COLO668 (cell line): ENCODE results near the gene MEF2D.

Source experiments
- DNase-seq: peaks from one replicate; lab custom pipeline; 2025; ENCODE audit not compliant: unreplicated experiment; lab: John Stamatoyannopoulos, UW

MEF2D gene

DNA sequence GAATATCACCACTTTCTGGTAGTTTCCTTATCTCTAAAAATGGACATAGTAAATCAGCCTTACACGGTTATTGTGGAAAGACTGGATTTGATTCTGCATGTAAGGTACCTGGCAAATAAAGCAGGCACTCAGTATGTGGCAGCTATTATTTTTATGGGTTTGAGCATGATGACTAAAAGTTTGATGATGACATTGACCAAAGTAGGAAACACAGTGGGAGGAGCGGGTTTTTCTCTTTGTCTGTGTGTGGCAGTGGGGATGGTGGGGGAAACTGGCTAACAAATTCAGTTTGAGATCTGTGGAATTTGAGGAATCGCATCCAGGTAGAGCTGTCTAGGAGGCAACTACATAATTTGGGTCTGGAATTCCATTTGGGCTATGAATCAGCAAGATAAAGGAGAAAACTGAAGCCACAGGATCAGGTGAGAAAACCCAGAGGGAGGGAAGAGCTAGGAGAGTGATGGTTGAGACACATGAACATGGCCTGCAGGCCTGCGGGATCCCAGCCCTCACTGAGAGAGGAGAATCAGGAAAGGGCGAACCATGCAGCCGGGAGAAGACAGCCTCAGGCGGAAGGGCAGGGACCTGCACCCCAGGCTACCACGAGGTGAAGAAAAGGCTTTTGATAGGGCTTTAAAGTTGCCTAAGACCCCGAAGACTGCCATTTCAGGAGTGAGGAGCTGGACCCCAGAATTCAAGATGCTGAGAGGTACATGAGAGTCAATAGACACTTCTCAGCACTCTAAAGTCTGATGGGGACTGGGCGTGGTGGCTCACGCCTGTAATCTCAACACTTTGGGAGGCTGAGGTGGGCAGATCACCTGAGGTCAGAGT lies 52.2 kb downstream of the MEF2D start:
- DNase-seq: no peak

DNA sequence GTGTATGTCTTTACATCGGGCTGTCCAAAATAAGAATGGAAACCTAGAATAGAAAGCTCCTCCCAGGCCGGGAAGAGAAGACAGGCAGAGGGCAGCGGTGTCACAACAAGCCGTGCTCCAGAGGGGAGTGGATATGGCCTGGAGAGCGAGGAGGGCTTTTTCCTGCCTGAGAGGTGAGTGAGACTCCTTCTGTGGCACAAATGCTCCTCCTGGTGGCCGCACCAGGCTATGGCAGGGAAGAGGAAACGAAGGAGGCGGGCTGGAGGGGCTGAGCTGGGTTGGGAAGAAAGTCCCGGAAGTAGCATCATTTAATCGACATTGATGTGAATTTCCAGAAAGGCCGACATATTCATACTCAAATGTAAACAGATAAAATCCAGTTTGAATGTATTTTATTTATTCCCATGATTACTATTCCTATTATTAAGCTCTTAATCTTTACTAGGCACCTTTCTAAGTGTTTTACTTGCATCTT lies 54.7 kb downstream of the MEF2D start:
- DNase-seq: peak; percentile 87

DNA sequence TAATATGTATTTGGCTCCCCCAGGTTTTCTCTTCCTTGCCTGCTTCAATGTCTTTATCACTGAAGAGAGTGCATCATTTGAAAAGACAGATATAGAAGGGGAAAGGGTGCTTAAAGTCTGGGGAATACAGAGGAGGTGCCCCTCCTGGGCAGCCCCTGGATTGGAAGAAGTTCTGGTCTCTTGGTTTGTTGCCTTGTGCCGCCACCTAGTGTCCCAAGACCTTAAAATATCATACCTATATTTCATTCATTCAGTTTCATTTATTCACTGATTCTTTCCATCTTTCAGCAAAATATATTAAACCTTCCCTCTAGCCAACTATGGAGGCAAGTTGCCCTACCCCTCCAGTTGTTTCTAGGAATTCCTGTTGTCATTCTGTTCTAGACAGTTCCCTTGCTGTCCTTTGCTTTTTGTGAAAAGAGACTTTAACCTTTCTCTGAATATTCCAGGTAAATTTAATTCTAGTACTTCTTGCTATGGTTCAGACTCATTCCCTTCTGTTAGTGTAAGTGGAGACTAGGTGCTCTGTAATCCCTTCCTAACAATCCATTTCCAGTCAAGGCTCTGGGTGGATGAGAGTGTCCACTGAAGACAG lies 56.1 kb downstream of the MEF2D start:
- DNase-seq: peak; percentile 35

DNA sequence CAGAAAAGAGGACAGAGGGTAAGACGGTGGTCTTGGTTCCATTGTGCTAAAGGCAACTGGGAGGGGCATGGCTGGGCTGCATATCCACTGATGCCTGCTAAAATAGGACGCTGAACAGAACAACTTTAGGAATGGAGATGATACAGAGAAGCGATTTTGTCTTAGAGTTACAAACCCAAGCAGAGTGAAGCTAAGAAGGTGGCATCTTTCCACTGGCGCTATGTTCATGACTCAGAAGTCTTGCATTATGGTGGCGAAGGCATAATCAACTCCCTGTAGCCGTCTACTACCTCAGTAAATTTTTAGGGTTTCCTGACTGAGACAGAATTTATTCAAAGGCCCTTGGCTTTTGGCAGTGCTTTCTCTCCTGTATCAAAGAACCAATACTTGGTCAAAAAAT lies 57.3 kb downstream of the MEF2D start:
- no peak for DNase-seq

DNA sequence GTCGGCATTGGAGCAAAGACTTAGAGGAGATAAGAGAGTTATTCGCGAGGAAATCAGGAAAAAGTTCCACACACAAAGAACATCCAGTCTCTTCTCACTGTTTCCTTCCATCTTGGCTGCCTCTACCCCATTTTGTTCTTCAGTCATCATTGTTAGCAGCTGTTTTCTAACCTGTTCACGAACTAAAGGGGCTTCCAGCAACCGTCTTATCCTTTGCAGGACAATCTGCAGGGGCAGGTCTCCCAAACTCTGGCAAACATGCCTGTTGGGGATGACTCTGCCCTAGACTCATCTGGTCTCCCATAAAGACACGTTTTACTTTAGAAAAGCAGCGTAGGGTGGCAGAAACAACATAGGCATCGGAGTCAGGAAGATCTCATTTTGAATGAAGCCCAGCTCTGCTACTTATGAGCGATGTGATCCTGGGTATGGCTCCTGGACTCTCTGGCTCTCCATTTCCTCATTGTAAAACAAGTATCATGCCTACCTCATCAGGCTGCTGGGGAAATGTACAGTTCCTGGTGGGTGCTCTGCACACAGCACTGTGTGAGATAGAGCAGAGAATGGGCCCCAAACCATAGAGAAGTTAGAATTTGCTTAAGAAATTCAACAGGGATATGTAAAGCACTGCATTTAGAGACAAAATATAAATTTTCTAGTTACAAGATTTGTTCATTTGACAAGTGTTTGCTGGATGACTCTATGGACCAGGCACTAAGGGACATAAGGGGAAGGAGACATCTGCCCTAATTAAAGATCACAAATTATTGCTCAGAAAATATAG lies 59.7 kb downstream of the MEF2D start:
- no peak for DNase-seq

DNA sequence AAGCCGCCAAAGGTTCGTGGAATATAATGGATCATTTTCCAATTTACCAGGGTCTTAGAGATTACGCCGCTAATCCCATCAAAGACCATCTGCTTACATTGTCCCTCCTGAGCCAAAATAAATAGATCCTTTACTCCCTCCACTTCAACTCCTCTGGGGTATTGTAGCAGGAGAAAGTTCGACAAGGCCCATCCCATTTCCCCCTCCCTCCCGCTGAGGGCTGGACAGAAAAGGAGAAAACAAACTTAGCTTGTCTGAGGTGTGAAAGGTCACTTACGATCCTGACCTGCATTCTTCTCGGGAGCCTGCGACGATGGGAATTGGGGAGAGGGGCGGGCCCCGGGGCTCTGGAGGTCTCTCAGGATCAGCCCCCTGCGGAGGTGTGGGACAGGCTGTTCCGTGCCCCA lies 60.8 kb downstream of the MEF2D start:
- DNase-seq: no peak

DNA sequence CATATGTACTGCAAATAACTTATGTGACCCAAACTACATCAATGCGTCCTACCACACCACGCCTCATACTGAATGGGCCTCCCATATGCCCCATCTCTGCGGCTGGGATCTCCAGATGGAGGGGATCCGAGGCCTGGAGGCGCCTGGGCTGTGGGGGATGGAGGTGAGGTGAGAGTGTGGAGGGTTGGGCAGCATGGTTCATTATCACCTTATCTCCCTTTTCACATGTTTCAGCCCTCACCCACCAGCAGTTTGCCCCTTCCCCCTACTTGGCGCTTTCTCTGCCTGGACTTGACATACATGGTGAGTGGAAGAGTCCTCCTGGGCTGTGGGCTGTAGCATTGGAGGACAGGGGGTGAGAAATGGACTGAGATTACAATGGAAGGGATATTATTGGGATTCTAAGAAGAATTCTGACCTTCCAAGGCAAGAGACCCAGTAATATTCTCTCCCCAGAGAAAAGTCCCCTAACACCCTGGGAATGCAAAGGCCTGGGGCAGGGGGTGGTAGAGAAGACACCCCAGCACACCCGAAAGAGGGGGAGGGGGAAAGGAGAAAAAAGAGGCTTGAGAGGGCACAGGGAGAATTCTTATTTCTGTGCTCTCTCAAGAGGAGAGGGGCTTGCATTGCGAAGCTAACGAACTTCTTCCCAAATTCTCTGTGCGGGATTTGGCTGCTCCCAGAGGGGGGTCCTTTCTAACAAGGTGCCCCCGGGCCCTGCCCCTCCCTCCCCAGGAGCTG lies 61.4 kb downstream of the MEF2D start:
- no peak for DNase-seq

DNA sequence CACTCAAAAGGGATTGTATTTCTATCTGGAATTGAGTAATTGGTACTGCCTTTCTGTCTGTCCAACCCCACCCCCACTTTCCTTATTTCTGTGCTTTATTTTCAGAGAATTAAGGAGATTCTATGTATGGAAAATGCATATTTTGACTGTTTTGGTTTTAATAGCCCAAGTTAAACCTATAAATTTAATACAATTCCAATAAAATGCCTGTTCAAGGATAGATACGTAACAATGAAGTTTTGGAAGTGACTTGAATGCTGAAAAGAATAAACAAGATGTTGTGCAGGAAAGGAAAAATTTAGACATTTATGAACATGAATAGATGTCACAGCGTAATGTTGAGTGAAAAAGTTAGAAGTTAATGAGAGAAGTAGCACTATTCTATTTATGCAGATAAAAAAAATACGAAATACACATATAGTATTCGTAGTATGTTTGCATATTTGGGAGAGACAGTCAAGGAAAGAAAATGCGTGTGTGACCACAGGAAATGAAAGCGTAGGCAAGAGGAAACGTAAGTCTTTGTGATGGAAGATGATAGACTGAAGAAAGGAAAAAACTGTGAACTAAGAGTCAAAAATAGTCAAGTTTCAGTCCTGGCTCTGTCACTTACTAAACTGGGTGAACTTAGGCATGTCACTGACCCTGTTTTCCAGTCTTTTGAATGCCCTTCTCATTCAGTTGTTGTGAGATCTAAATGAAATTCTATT lies 62.1 kb downstream of the MEF2D start:
- no peak for DNase-seq

DNA sequence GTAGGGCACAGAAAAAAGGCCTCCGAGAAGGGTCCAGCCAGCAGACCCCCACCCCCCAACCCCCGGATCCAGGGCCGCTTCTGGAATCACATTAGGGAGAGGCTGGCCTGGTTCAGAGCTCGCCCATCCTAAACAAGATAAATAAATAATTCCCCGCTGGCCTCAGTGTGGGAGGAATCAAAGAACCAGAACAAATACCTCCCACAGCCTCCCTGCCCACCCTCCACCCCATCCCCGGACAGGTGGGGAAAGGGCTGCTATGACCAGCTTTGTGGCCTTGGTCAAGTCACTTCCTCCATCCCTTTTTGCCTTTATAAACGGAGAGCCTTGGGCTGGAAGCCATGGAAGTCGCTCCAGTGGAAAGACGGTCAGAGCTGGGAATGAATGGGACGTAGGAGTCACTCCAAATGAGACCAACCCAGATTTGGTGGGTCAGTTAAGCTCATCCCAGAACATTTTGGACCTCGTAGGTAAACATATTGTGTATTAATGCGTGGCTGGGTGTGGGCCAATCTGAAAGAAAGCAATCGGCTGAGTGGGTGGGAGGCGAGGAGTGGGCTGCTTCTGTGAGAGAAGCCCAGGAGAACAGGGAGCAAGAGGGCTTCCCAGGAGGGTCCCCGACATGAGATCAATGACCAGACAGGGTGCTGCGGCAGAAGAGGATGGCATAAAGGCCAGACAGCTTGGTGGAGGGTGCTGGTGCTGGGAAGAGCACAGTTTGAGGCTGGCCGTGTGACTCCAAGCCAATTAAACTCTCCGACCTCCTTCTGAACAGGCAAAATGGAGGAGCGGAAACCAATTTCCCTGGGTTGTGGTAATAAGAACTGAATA lies 63.3 kb downstream of the MEF2D start:
- DNase-seq: no peak

DNA sequence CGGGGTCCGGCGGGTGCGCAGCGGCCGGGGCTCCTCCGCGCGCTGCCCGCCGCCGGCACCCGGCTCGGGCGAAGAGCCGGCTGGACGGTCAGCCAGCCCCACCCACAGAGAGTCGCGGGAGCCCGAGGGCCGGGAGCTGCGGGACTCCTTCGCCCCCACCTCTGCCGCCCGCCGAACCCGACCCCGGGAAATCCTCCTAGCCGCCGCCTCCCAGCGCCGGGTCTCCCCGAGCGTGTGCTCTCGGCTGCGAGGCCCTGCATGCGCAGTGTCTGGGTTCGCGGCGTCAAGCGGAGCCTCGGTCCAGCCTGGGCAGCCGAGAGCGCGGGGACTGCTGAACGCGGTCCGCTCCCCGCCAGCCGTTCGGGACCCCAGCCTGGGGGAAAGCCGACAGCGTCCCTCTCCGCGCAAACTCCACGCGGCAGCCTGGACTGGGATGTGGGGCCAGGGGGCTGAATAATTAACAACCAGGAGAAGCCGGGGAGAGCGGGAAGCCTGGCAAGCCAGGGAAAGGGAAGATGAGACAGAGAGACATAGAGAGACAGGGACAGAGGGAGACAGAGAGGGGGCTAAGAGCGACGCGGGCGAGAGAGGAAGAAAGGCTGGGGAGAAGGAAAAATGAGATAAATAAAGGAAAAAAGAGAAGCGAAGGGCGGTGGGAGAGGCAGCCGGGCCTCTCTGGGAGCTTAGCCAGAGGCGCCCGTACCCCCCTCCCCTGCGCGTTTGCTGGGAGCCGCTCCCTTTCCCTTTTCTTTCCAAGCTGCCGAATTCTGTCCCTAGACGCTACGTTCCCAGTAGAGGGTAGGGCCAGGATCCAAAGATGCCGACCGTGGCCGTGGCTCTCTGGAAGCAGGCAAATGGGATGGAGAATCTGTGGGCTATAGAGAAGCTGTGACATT lies 64.2 kb downstream of the MEF2D start:
- DNase-seq: peak; percentile 32

DNA sequence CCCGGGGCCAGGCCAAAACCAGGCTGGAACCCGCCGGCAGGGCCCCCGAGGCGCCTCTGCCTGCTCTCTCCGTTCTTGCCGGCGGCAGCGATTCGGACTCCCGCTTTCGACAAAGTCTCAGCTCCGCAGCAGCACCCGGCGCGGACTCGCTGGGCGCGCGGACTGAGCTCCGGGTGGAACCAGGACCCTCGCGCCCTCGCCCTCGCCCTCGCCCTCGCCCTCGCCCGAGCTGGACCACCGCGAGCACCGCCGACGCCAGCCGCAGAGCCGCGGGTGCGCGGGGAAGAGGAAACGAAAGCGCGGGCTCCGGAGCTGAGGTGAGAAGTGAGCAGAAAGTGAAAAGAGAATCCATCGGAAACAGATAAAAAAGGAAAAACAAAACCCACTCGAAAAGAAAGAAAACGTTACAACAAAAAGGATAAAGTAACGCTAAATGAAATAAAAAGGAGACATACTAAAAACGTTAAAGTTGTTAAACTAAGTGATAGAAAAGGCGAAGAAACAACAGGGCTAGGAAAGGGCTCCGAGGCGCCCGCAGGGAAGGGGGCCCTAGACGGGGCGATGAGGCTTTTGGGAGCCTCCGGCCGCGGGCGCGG lies 64.9 kb downstream of the MEF2D start:
- peak; percentile 15 for DNase-seq

DNA sequence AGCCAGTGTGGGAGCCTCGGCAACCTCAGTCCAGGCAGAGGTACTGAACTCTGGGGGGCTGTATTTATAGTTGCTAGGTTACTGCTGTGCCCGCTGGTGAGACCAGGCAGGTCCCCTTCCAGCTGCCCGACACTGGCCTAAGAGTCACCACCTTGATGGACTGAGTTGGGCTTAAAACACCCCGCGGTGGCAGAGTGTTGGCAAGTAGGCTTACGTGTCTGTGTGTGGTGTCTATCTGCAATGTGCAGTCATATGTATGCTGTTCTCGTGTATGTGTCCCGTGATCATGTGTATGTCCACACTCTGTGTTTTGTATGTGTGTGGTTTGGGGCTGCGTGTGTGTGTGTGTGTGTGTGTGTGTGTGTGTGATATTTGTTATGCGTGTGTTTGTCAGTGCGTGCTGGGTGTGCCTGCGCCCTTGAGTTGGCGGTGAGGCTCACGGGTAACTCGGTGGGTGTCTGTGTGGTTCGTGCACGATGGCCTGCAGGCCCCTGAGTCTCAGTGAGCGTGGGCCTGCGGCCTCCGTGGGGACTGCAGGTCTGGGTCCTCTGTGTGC lies 65.5 kb downstream of the MEF2D start:
- no peak for DNase-seq

DNA sequence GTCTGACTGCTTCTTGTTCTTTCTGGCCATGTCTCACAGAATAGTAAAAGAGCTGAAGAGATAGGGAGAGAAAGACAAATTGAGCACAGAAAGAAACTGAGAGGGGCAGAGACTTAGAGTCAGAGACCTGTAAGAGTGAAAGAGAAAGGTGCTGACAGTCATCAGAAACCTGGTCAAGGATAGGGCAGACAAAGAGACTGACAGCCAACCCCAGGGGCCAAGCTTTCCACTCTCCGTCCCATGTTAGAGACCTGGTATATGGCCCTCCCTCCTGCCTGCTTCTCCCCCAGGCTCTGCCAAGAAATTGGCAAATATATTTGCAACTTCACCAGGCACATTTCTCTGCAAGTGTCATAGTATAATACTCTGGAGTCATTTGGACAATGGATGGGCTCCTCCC lies 67.0 kb downstream of the MEF2D start:
- DNase-seq: no peak

DNA sequence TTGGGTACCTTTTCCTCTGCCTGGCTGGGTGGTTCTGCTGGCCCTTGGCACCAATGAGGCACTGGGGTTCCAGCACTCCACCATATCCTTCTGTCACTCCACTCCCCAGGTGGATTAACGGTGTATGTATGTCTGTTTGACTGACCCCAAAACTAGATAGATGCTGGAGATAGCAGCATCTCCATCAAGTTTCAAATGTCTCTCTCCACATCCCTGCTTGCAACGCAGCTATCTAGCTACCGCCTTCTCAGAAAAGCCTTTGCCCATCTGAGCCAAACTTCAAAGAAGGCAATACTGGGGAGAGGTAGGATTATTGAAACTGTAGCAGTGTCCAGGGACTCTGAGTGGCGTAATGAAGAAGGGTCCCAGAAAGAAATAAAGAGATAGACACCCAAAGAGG lies 67.5 kb downstream of the MEF2D start:
- DNase-seq: no peak

DNA sequence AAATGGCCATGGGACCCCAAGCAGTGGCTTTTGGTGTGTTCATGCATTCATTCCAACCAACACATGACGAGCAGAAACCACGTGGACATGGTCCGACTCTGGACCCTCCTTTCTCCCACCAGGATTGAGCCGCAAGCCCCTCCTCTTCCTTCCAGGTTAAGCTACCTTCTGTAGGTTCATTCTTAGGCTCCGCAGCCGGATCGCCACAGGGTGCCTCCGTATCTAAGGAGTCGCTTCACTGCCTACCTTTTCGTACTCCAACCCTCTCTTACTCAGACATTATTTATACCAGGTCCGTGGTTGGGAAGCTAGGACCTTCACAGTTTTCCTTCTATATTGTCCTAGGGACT lies 67.9 kb downstream of the MEF2D start:
- no peak for DNase-seq

DNA sequence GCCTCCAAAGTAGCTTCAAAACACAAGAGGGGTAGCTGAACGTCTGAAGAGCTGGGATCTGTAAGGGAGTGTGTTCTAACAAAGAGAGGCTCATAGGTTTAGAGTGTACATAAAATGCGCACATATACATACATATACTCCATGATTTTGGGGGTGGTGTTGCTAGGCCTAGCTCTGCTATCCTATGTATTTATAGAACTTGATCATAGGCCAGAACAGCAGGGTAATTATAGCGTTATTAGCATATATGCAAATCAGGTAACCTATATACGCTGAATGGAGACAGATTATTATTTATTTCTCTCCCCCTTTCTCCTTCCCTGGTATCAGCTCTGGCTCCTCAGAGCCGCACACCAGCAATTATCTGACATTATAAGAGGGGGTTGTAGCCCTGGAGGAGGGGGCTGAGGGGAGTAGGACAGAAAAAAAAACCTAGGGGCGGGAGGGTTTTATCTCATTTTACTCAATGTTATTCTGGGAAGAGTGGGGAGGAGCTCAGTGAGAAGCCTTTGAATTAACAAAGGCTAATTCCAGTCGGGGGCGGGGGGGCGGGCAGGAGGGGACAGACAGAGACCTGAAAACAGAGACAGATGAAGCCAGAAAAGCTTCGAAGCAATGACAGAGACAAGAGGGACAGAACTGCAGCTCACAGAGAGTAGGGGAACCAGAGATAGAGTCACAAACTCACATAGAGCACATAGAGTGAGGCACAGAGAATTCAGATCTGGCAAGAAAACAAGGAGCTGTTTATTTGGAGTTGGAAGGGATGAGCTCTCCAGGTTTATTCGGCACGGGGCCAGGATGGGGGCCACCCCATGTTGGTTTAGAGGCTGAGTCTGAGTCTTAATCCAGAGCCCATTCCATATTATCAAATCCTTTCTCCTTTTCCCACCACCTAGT lies 68.6 kb downstream of the MEF2D start:
- DNase-seq: no peak

DNA sequence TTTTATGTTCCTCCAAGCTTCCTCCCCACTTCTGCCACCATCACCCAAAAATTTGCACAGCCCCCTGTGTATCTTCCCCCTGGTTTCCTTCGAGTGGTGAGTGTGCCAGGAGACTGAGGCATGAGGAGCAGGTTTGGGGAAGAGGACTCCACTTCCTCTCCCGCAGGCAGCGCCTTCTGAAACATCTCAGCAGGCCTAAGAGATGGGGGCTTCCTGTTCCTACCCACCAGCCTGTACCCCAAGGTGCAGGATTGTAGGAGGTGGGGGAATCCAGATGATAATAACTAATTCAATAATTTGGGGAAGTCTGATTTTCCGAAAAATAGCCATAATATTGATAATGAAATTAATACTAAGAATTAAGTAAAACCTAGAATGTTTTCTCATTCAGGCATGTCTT lies 69.2 kb downstream of the MEF2D start:
- no peak for DNase-seq
